Left lung (tissue), 10 donors: ENCODE data around the gene ABCC8. TPM values are rescaled to one million over a fixed set of nuclear protein-coding genes. Genes with fewer than 3 reads are reported as not detected.

Experiments
- ATAC-seq: fragments of 200-7000 bp; cut with Tn5 transposase; one replicate; pipeline ENCODE4 v1.9.1; 2020; ENCODE audit warnings: moderate library complexity
- DNase-seq, 4 donors: peaks; one replicate each; pipeline ENCODE4 v3.0.0-alpha.2; 2013 to 2020
- H3K27ac ChIP-seq, 2 donors: fragments of 200-600 bp; sonication (generic) in 1 of 2; one replicate each; pipeline versions ENCODE4 v1.5.0 to v1.8.0; 2020 to 2021
- H3K27me3 ChIP-seq, 2 donors: fragments of 200-600 bp; sonication (generic) in 1 of 2; one replicate each; pipeline versions ENCODE4 v1.5.0 to v1.8.0; 2020 to 2021
- H3K36me3 ChIP-seq, 2 donors: fragments of 200-600 bp; sonication (generic) in 1 of 2; one replicate each; pipeline versions ENCODE4 v1.5.0 to v1.8.0; 2020 to 2021
- H3K4me1 ChIP-seq, 2 donors: fragments of 200-600 bp; one replicate each; pipeline ENCODE4 v1.8.0; 2021
- H3K4me3 ChIP-seq, 2 donors: fragments of 200-600 bp; sonication (generic) in 1 of 2; one replicate each; pipeline versions ENCODE4 v1.5.0 to v1.8.0; 2020 to 2021; ENCODE audit warnings: mild to moderate bottlenecking in 1 of 2
- H3K9me3 ChIP-seq, 2 donors: fragments of 200-600 bp; sonication (generic) in 1 of 2; one replicate each; pipeline versions ENCODE4 v1.5.0 to v1.8.0; 2020 to 2021
- CTCF ChIP-seq, 2 donors: fragments of 200-600 bp; sonication (generic) in 1 of 2; IDR thresholded peaks; one replicate each; pipeline versions ENCODE4 v1.5.0 to v1.8.0; 2021; ENCODE audit warnings: antibody characterized with exemption in 2 of 2
- intact Hi-C, 2 donors: fragments of 100-400 bp; cut with DNase I; formaldehyde crosslinking; loops; one replicate each; pipeline versions ENCODE4 v1.11.2 to v1.14.2; 2022
- polyA plus RNA-seq, 6 donors: library from polyadenylated mRNA; unstranded; fragments of 120-200 nt; gene quantifications; one replicate each; pipeline ENCODE4 v1.2.1, GENCODE V29; 2013; ENCODE audit not compliant: insufficient read length in 6 of 6
- total RNA-seq, 2 donors: library from RNA; stranded (reverse); fragmentation: NEBNext Ultra II Directional; extraction: Animal tissue kit (Norgen Biotek cat#: 25700); gene quantifications; one replicate each; pipeline ENCODE4 v1.2.1, GENCODE V29; 2021
- donor health status: DM: no; HTN: yes; CAD: no.
- donor health status: DM: no; HTN: no; CAD: no.

The ABCC8 gene
- total and polyA plus RNA-seq, 8 donors = 0.52 to 11.1 (median 6.0) TPM

GRCh38 chr11:17387254-17387653, 89.4 kb downstream of the ABCC8 start:
- no peak overlapping the region for H3K27ac ChIP-seq
- no peaks in the 10 kb centered on the region for H3K36me3 ChIP-seq
- peaks cover 0 to 19% of the 10 kb centered on the region in 2 donors for H3K4me1 ChIP-seq
- H3K27me3 ChIP-seq = peaks cover 0 to 26% of the 10 kb centered on the region in 2 donors
- intact Hi-C loops = loop anchor here in 1 of 2 donors (10.0 kb wide), 1 partner anchor 118 kb away; no protein-coding TSS in a partner anchor
- H3K4me3 ChIP-seq = no peak overlapping the region
- no peaks in the 10 kb centered on the region for H3K9me3 ChIP-seq
- DNase-seq (no peak), ATAC-seq (no peak)
- TF ChIP-seq CTCF (IDR thresholded peaks at IDR 0.05) = no peak

- no peaks in the 10 kb centered on the region for H3K36me3 ChIP-seq
- H3K4me3 ChIP-seq = no peak overlapping the region
- ATAC-seq (peak; percentile 81), DNase-seq (peak in 2 of 4 donors; percentile 44 to 55)
- H3K27ac ChIP-seq = peak overlapping the region in 1 of 2 donors; percentile 19
- H3K27me3 ChIP-seq = peaks cover 0 to 26% of the 10 kb centered on the region in 2 donors
- H3K9me3 ChIP-seq = no peaks in the 10 kb centered on the region
- peak; percentile 47 to 53 for TF ChIP-seq CTCF (IDR thresholded peaks at IDR 0.05)
- intact Hi-C loops = loop anchor here in 1 of 2 donors (10.0 kb wide), 1 partner anchor 118 kb away; no protein-coding TSS in a partner anchor
- H3K4me1 ChIP-seq = peaks cover 0 to 19% of the 10 kb centered on the region in 2 donors
Observed at GRCh38 chr11:17386331-17387084, 90.1 kb downstream of the ABCC8 start.

- Histone ChIP-seq H3K36me3 (no peaks in the 10 kb centered on the region), H3K4me3 (no peak overlapping the region), H3K27ac (no peak overlapping the region), H3K4me1 (peaks cover 0 to 19% of the 10 kb centered on the region in 2 donors), H3K9me3 (no peaks in the 10 kb centered on the region), H3K27me3 (peaks cover 0 to 26% of the 10 kb centered on the region in 2 donors)
- ATAC-seq (no peak), DNase-seq (no peak)
- intact Hi-C loops = loop anchor here in 1 of 2 donors (10.0 kb wide), 1 partner anchor 119 kb away; no protein-coding TSS in a partner anchor
- TF ChIP-seq CTCF (IDR thresholded peaks at IDR 0.05) = no peak
Observed at GRCh38 chr11:17385926-17386325, 90.7 kb downstream of the ABCC8 start.

- peaks cover 0 to 19% of the 10 kb centered on the region in 2 donors for H3K4me1 ChIP-seq
- no peak overlapping the region for H3K27ac ChIP-seq
- no peak for TF ChIP-seq CTCF (IDR thresholded peaks at IDR 0.05)
- H3K9me3 ChIP-seq = no peaks in the 10 kb centered on the region
- ATAC-seq (no peak), DNase-seq (no peak)
- no peaks in the 10 kb centered on the region for H3K36me3 ChIP-seq
- intact Hi-C loops = loop anchor here in 1 of 2 donors (10.0 kb wide), 1 partner anchor 119 kb away; no protein-coding TSS in a partner anchor
- H3K4me3 ChIP-seq = no peak overlapping the region
- H3K27me3 ChIP-seq = peaks cover 0 to 26% of the 10 kb centered on the region in 2 donors
Observed at GRCh38 chr11:17385492-17385891, 91.2 kb downstream of the ABCC8 start.

GRCh38 chr11:17384002-17384511, 92.6 kb downstream of the ABCC8 start:
- peaks cover 0 to 11% of the 10 kb centered on the region in 2 donors for H3K4me1 ChIP-seq
- peaks cover 0 to 16% of the 10 kb centered on the region in 2 donors for H3K27me3 ChIP-seq
- peak; percentile 60 to 91 (median 80) for DNase-seq
- peak; percentile 83 to 86 for TF ChIP-seq CTCF (IDR thresholded peaks at IDR 0.05)
- ATAC-seq = peak; percentile 57
- H3K27ac ChIP-seq = no peak overlapping the region
- H3K9me3 ChIP-seq = no peaks in the 10 kb centered on the region
- peaks cover 0 to 11% of the 10 kb centered on the region in 2 donors for H3K36me3 ChIP-seq
- intact Hi-C loops = loop anchor here in 1 of 2 donors (10.0 kb wide), 1 partner anchor 121 kb away; no protein-coding TSS in a partner anchor
- no peak overlapping the region for H3K4me3 ChIP-seq
